ENCODE measurements around the gene TSGA10.

GRCh38 chr2:99066075-99066958 lies 88.4 kb downstream of the TSGA10 start:
- 0 out of 2 replicates have a peak, but pooled peaks have one; percentile 27 for TF ChIP-seq POLR2AphosphoS5 (IDR thresholded peaks at IDR 0.05; ENCODE audit: low read depth, low read length)
- TF ChIP-seq SPI1 (IDR thresholded peaks at IDR 0.05; ENCODE audit: low read depth, low read length): no peak

Data from GM12891 (cell line).